SK-N-MC (cell line): Measurements from ENCODE around the gene ZNF524.
"Not testable (repeated sequence)": the region's sequence is repeated elsewhere in the genome, so short reads cannot be mapped to it uniquely, and the experiment has no call there.

ENCODE experiments used
- DNase-seq: peaks from one replicate; pipeline ENCODE4 v3.0.0-alpha.2; 2011; ENCODE audit warnings: low read depth, low spot score
- H3K27ac ChIP-seq: fragments of 200-600 bp; sonication (generic); 2 replicates; pipeline ENCODE4 v1.5.1; 2016; ENCODE audit warnings: mixed run types
- H3K36me3 ChIP-seq: fragments of 200-600 bp; sonication (generic); 2 replicates; pipeline ENCODE4 v1.6.1; 2017; ENCODE audit warnings: antibody characterized with exemption, low read length, mixed read lengths; ENCODE audit not compliant: insufficient read depth
- H3K4me3 ChIP-seq: fragments of 200-600 bp; sonication (generic); 2 replicates; pipeline ENCODE4 v1.5.1; 2016
- H3K9ac ChIP-seq: fragments of 200-600 bp; sonication (generic); 2 replicates; pipeline ENCODE4 v1.8.0; 2017; ENCODE audit warnings: mixed run types, mixed read lengths; ENCODE audit not compliant: insufficient read length
- H3K9me3 ChIP-seq: fragments of 200-600 bp; sonication (generic); 2 replicates; pipeline ENCODE4 v1.6.1; 2017; ENCODE audit warnings: low read depth, mild to moderate bottlenecking, antibody characterized with exemption, low read length, moderate library complexity, mixed read lengths
- EZH2 ChIP-seq: fragments of 200-600 bp; sonication (generic); IDR thresholded peaks from one replicate; pipeline ENCODE4 v1.6.1; 2017; ENCODE audit warnings: antibody characterized with exemption
- FOXP2 ChIP-seq: optimal IDR thresholded peaks from 2 replicates; pipeline ENCODE3; 2011; ENCODE audit warnings: mild to moderate bottlenecking, moderate library complexity; ENCODE audit not compliant: insufficient read depth; ENCODE audit errors: extremely low read length, control extremely low read depth
- POLR2AphosphoS5 ChIP-seq: IDR thresholded peaks from 2 replicates; pipeline ENCODE4 v1.6.1; 2012; ENCODE audit warnings: mild to moderate bottlenecking, low read depth, low read length, borderline replicate concordance

ZNF524 gene

GRCh38 chr19:55566823-55567222 lies 33.3 kb upstream of the ZNF524 start:
- Histone ChIP-seq H3K36me3 (no peaks in the 10 kb centered on the region), H3K9ac (no peak overlapping the region), H3K4me3 (no peak overlapping the region), H3K27ac (no peak overlapping the region), H3K9me3 (no peaks in the 10 kb centered on the region)
- DNase-seq, result no peak
- TF ChIP-seq EZH2 (no peak), POLR2AphosphoS5 (no peak), FOXP2 (no peak)

- H3K4me3 ChIP-seq, result no peak overlapping the region
- no peak overlapping the region for H3K9ac ChIP-seq
- no peak for TF ChIP-seq EZH2
- TF ChIP-seq FOXP2, result no peak
- TF ChIP-seq POLR2AphosphoS5, result no peak
- no peaks in the 10 kb centered on the region for H3K9me3 ChIP-seq
- no peaks in the 10 kb centered on the region for H3K36me3 ChIP-seq
- no peak overlapping the region for H3K27ac ChIP-seq
- DNase-seq, result no peak
Observed at GRCh38 chr19:55567708-55568328, 32.3 kb upstream of the ZNF524 start.

- not testable (repeated sequence) for H3K4me3 ChIP-seq, H3K9me3 ChIP-seq
Observed at GRCh38 chr19:55569477-55569876, 30.6 kb upstream of the ZNF524 start.

GRCh38 chr19:55573929-55574328 lies 26.2 kb upstream of the ZNF524 start:
- DNase-seq, H3K9ac ChIP-seq, H3K4me3 ChIP-seq, H3K27ac ChIP-seq, H3K9me3 ChIP-seq: not testable (repeated sequence)
- H3K36me3 ChIP-seq, result peaks cover 15% of the 10 kb centered on the region; the same call in 1 of the 2 replicates

More at GRCh38 chr19:55569477-55569876, 30.6 kb upstream of the ZNF524 start:
- DNase-seq, H3K36me3 ChIP-seq, H3K9ac ChIP-seq, H3K27ac ChIP-seq: not testable (repeated sequence)

- H3K9ac ChIP-seq, result no peak overlapping the region
- peaks cover 15% of the 10 kb centered on the region; the same call in 1 of the 2 replicates for H3K36me3 ChIP-seq
- TF ChIP-seq EZH2 (no peak), FOXP2 (no peak), POLR2AphosphoS5 (no peak)
- no peaks in the 10 kb centered on the region for H3K9me3 ChIP-seq
- DNase-seq, result no peak
- no peak overlapping the region for H3K27ac ChIP-seq
- no peak overlapping the region for H3K4me3 ChIP-seq
Observed at GRCh38 chr19:55576746-55577145, 23.3 kb upstream of the ZNF524 start.

GRCh38 chr19:55578031-55578760 lies 21.9 kb upstream of the ZNF524 start:
- TF ChIP-seq POLR2AphosphoS5 (no peak), EZH2 (no peak), FOXP2 (no peak)
- DNase-seq, result no peak
- Histone ChIP-seq H3K9me3 (no peaks in the 10 kb centered on the region), H3K9ac (no peak overlapping the region), H3K4me3 (no peak overlapping the region), H3K36me3 (peaks cover 15% of the 10 kb centered on the region; the same call in 1 of the 2 replicates), H3K27ac (no peak overlapping the region)

GRCh38 chr19:55578761-55579747 lies 21.0 kb upstream of the ZNF524 start:
- Histone ChIP-seq H3K9me3 (no peaks in the 10 kb centered on the region), H3K27ac (no peak overlapping the region), H3K36me3 (peaks cover 15% of the 10 kb centered on the region; the same call in 1 of the 2 replicates), H3K4me3 (peak overlapping the region; percentile 94), H3K9ac (peak overlapping the region; percentile 96)
- no peak for DNase-seq
- TF ChIP-seq POLR2AphosphoS5 (no peak), FOXP2 (no peak), EZH2 (no peak)

- TF ChIP-seq FOXP2, result no peak
- TF ChIP-seq POLR2AphosphoS5, result no peak
- no peak for TF ChIP-seq EZH2
- peak overlapping the region; percentile 94 for H3K4me3 ChIP-seq
- DNase-seq, result no peak
- peak overlapping the region; percentile 96 for H3K9ac ChIP-seq
- H3K9me3 ChIP-seq, result no peaks in the 10 kb centered on the region
- H3K36me3 ChIP-seq, result peaks cover 15% of the 10 kb centered on the region; the same call in 1 of the 2 replicates
- peak overlapping the region; percentile 84; the same call in 1 of the 2 replicates for H3K27ac ChIP-seq
Observed at GRCh38 chr19:55579766-55580621, 20.1 kb upstream of the ZNF524 start.
